Measurements from ENCODE around the gene SLC6A20.

Gene SLC6A20

GRCh38 chr3:45737234-45737633, 59.1 kb downstream of the SLC6A20 start:
- TF ChIP-seq CTCF (IDR thresholded peaks at IDR 0.05; ENCODE audit: control insufficient read depth, extremely low read depth, insufficient read depth) = no peak

GRCh38 chr3:45736707-45737106, 59.6 kb downstream of the SLC6A20 start:
- no peak for DNase-seq (ENCODE audit: low read depth)
- TF ChIP-seq CTCF (IDR thresholded peaks at IDR 0.05; ENCODE audit: control insufficient read depth, extremely low read depth, insufficient read depth) = no peak
- no peak overlapping the region for H3K4me3 ChIP-seq (ENCODE audit: low read depth, low read length)

More at GRCh38 chr3:45737234-45737633, 59.1 kb downstream of the SLC6A20 start:
- H3K4me3 ChIP-seq (ENCODE audit: low read depth, low read length) = no peak overlapping the region
- DNase-seq (ENCODE audit: low read depth) = no peak

GRCh38 chr3:45730409-45731154, 65.8 kb downstream of the SLC6A20 start:
- no peak for DNase-seq (ENCODE audit: low read depth)
- TF ChIP-seq CTCF (IDR thresholded peaks at IDR 0.05; ENCODE audit: control insufficient read depth, extremely low read depth, insufficient read depth) = no peak
- H3K4me3 ChIP-seq (ENCODE audit: low read depth, low read length) = no peak overlapping the region

GRCh38 chr3:45729614-45730013, 66.7 kb downstream of the SLC6A20 start:
- no peak for DNase-seq (ENCODE audit: low read depth)
- TF ChIP-seq CTCF (IDR thresholded peaks at IDR 0.05; ENCODE audit: control insufficient read depth, extremely low read depth, insufficient read depth) = no peak
- no peak overlapping the region for H3K4me3 ChIP-seq (ENCODE audit: low read depth, low read length)

GRCh38 chr3:45724911-45725310, 71.4 kb downstream of the SLC6A20 start:
- DNase-seq (ENCODE audit: low read depth) = no peak
- no peak overlapping the region for H3K4me3 ChIP-seq (ENCODE audit: low read depth, low read length)
- no peak for TF ChIP-seq CTCF (IDR thresholded peaks at IDR 0.05; ENCODE audit: control insufficient read depth, extremely low read depth, insufficient read depth)

GRCh38 chr3:45719655-45720487, 76.5 kb downstream of the SLC6A20 start:
- no peak overlapping the region for H3K4me3 ChIP-seq (ENCODE audit: low read depth, low read length)
- TF ChIP-seq CTCF (IDR thresholded peaks at IDR 0.05; ENCODE audit: control insufficient read depth, extremely low read depth, insufficient read depth) = no peak
- no peak for DNase-seq (ENCODE audit: low read depth)

Data from LNCaP clone FGC (cell line).